Fibroblast of gingiva (primary cell): ENCODE data around the gene DOCK4.

Experiments used
- DNase-seq: peaks from one replicate; pipeline ENCODE4 v3.0.0-alpha.2; 2011; ENCODE audit warnings: low read depth

Gene DOCK4

GRCh38 chr7:111732923-111733322, 473.3 kb downstream of the DOCK4 start:
- DNase-seq, result no peak

GRCh38 chr7:111730476-111731300, 475.5 kb downstream of the DOCK4 start:
- DNase-seq, result peak; percentile 9

DNA sequence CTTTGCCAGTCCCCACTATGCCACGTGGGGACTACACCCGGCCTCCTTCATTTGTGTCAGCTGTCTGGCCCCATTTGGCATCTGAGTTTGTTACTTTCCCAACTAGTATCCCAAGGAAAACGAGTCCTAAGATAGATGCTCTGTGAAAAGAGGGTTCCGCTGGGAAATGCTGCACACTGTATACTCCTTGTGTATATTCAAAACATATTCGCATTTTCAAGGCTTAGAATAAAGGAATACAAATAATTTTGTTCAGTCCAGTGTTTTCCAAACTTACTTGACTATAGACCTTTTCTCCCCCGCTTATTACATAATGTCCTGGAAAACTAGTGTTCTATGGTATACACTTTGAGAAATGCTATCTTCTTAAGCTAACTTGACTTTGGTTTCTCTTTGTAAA, 476.1 kb downstream of the DOCK4 start:
- DNase-seq, result no peak

- no peak for DNase-seq
Measured at GRCh38 chr7:111729483-111729882, 476.7 kb downstream of the DOCK4 start.

DNA sequence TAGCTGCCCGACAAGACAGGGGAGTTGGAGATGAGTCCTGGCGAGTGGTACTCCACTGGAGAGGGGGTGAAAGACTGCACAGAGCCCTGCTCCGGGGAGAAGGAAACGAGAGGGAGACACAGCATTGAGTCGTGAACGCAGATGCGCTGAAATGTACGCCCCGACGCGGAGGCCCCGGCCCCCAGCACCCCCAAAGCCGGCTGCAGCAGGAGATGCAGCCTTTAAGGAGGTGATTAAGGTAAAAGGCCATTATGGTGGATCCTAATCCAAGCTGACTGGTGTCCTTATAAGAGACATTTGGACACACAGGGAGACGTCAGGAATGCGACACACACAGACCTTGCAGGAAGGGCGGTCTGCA, 477.6 kb downstream of the DOCK4 start:
- no peak for DNase-seq

GRCh38 chr7:111727905-111728634, 478.1 kb downstream of the DOCK4 start:
- no peak for DNase-seq

GRCh38 chr7:111718886-111719285, 487.3 kb downstream of the DOCK4 start:
- DNase-seq, result no peak

- DNase-seq, result no peak
Measured at GRCh38 chr7:111711426-111712065, 494.7 kb downstream of the DOCK4 start.

DNA sequence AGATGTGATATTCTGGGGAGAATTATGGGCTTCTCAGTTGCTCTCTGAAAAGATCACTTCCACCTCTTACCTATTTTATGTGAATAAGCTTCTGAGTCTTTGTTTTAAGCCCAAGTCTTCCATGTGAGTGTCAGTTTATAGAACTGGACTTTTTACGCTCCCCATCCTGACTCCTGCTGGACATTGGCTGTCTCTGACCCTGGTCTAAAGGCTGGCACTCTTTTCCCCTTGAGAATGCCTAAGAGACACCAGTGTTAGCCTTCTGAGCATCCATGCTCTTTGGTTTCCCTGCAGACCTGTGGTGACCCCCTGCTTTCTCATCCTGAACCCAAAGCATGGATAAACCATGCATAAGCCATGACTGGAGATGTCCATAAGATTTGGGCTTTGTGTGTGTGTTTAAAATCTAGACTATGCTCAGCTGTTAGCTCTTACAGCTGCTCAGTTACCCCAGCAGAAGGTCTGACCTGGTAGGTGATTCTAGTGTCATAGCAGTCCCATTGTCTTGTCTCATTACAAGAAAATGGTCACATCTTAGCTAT, 495.3 kb downstream of the DOCK4 start:
- DNase-seq, result no peak

DNA sequence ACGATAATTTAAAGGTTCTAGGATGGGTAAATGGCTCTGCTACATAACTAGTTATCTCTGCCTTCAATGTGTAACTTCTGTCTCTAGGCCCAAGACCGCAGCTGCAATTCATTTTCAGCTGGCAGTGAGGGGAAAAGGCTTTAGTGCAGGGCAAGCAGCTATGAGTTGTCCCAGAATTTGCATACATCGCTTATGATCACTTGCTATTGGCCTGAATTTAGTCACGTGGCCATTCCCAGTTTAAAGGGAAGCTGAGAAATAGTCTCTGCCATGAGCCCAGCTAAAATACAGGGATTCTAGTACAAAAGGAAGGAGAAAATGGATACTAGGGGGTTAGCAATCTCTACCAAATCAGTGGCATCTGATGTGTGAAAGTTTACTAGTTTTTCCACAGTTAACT, 498.1 kb downstream of the DOCK4 start:
- DNase-seq, result peak; percentile 41

DNA sequence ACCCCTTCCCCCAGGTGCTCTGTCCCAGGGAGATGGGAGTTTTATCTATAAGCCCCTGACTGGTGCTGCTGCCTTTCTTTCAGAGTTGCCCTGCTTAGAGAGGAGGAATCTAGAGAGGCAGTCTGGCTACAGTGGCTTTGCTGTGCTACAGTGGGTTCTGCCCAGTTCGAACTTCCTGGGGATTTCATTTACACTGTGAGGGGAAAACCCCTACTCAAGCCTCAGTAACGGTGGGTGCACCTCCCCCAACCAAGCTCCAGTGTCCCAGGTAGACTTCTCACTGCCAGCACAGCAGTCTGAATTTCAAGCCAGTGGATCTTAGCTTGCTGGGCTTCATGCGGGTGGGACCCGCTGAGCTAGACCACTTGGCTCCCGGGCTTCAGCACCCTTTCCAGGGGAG, 500.4 kb downstream of the DOCK4 start:
- DNase-seq, result no peak

GRCh38 chr7:111697771-111698170, 508.4 kb downstream of the DOCK4 start:
- no peak for DNase-seq

DNA sequence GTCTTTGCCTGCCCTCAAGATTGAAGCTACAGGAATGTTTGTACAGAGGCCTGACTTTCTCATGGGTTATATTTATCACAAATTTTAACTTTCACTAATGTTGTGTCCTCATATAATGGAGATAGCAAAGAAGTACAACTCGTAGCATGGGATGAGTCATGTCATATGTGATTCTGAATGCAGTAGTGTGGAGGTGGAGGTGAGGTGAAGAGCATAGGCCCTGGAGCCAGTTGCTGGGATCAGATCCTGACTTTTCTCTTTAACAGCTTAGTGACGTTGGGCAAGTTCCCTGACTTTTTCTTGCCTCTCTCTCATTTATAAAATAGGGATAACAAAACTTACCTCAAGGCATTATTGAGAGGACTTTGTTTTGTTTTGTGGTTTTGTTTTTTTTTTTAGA, 511.8 kb downstream of the DOCK4 start:
- DNase-seq, result no peak

DNA sequence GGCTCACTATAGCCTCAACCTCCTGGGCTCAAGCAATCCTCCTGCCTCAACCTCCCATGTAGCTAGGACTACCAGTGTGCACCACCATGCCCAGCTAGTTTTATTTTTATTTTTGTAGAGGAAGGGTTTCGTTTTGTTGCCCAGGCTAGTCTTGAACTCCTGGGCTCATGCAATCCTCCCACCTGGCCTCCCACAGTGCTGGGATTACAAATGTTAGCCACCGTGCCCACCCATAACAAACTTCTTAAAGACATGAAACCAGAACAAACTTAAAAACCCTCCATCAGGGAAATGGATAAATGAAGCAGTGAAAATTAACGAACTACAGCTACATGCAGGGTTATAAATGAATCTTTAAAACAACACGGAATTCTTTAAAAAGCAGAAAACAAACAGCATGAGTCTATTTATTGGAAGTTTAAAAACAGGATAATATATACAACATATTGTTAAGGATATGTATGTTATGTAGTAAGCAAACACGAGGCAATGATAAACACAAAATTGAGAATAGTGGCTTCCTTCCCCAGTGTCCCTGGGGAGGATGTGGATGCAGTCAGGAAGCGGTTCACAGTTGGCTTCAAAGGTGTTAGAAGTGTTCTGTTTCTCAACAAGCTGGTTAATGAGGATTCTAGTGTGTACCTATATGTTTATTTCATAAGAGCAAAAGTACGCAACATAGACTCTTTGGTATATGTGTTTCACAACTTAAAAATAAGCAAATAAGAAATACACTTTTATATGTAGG, 515.7 kb downstream of the DOCK4 start:
- no peak for DNase-seq

GRCh38 chr7:111685349-111685748, 520.9 kb downstream of the DOCK4 start:
- DNase-seq, result no peak

DNA sequence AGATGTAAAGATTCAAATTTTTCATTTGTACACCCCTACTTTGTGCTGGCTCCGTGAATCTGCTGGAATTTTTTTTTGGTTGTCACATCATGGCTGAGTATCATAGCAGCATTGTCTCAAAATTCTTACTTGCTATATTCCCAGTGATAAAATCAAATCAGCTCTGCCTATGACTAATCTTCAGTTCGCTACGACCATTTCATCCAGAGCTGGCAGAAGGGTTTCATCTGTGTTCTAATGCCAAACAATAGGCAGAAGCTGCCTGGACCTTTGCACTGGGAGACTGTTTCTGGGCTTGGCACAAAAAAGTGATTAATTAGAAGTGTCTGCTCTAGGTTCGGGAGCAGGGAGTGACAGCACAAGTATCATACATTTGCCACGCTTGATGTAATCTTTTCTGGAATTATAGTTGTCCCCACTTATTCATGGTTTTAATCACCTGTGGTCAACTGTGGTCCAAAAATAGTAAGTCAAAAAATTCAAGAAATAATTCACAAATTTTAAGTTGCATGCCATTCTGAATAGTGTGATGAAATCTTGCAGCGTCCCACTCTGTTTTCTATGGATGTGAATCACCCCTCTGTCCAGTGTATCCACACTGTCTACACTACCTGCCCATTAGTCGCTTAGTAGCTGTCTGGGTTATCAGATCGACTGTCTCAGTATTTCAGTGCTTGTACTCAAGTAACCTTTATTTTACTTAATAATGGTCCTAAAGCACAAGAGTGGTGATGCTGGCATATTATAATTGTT, 523.4 kb downstream of the DOCK4 start:
- no peak for DNase-seq

DNA sequence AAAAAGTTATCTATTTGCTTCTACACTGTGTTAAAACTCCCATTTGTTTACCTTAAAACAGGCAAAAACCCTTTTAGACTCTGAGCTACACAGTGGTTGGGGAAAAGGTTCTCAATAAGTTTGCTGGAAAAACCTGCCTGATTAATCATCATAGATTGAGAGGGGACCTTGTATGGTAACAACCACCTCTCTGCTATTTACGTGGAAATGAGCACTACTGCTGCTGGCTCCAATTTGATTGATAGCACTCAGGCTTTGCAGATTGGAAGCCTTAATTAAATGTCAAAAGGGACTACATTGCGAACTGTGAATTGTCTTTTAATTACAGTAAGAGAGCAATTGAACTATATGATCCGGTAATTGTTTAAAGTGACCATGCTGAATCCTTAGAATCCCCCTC, 525.0 kb downstream of the DOCK4 start:
- DNase-seq, result no peak

DNA sequence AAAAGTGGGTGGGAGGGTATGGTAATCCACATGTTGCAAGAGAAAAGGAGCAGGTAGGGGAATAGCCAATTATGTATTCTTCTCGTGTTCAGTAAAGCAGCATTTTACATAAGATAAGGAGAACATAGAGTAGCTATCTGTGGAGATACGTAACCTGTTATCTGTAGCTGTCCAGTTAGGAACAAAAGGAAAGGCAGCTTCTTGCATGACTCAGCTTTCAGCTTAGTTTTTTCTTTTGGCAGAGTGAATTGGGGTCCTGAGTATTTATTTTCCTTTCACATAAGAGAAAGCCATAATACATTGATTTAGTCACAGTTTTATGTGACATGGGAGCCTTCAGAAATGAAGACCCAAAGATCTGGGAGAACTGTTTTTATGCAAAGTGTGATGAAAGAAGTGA, 527.2 kb downstream of the DOCK4 start:
- no peak for DNase-seq

GRCh38 chr7:111678281-111678680, 527.9 kb downstream of the DOCK4 start:
- DNase-seq, result peak; percentile 12

- peak; percentile 14 for DNase-seq
Measured at GRCh38 chr7:111677848-111678247, 528.4 kb downstream of the DOCK4 start.

- DNase-seq, result no peak
Measured at GRCh38 chr7:111676811-111677210, 529.4 kb downstream of the DOCK4 start.
